Adrenal gland (tissue), 12 donors: ENCODE results near the gene KIT. TPM values are rescaled to one million over a fixed set of nuclear protein-coding genes. Genes with fewer than 3 reads are reported as not detected.

Source experiments
- DNase-seq, 7 donors: peaks; one replicate each; pipeline ENCODE4 v3.0.0-alpha.2; 2019 to 2020
- H3K27ac ChIP-seq, 5 donors: fragments of 200-600 bp; sonication (generic) in 4 of 5; 1 replicate in 3 of 5; 2 replicates in 2 of 5; pipeline versions ENCODE4 v1.5.1 to v1.8.0; 2016 to 2020; ENCODE audit warnings: mild to moderate bottlenecking in 1 of 5
- H3K27me3 ChIP-seq: fragments of 200-600 bp; 2 replicates; pipeline ENCODE4 v1.8.0; 2021
- H3K36me3 ChIP-seq, 2 donors: fragments of 200-600 bp; replicated peaks in 1 of 2; 1 replicate in 1 of 2; 2 replicates in 1 of 2; pipeline versions ENCODE4 v1.5.1 to v1.8.0; 2018 to 2022
- H3K4me1 ChIP-seq, 2 donors: fragments of 200-600 bp; replicated peaks in 1 of 2; 1 replicate in 1 of 2; 2 replicates in 1 of 2; pipeline versions ENCODE4 v1.5.1 to v1.8.0; 2018 to 2021
- H3K4me3 ChIP-seq, 4 donors: fragments of 200-600 bp; sonication (generic) in 3 of 4; one replicate each; pipeline ENCODE4 v1.5.1; 2016 to 2018
- H3K9me3 ChIP-seq, 3 donors: fragments of 200-600 bp; sonication (generic) in 1 of 3; replicated peaks in 1 of 3; 1 replicate in 2 of 3; 2 replicates in 1 of 3; pipeline versions ENCODE4 v1.5.1 to v1.8.0; 2016 to 2021
- POLR2A ChIP-seq, 2 donors: fragments of 450-650 bp; IDR thresholded peaks; one replicate each; pipeline ENCODE4 v1.6.1; 2017; ENCODE audit warnings: antibody characterized with exemption in 2 of 2, mild to moderate bottlenecking in 2 of 2, moderate library complexity in 1 of 2
- WGBS, 4 donors: extraction: QIAGEN DNeasy Blood & Tissue Kit in 2 of 4; methylation state at CpG; one replicate each; pipeline versions ENCODE4 v1.1.5 to v1.1.7; 2013 to 2017; 5-methylcytosine and 5-hydroxymethylcytosine counted together
- intact Hi-C, 2 donors: fragments of 100-400 bp; cut with DNase I; formaldehyde crosslinking; loops; one replicate each; pipeline versions ENCODE4 v1.14.1 to v1.15.0; 2022 to 2023
- polyA plus RNA-seq, 3 donors: library from polyadenylated mRNA; stranded (reverse); fragments of 200-250 nt in 2 of 3; fragments of 350-450 nt in 1 of 3; fragmentation: Illumina TruSeq in 1 of 3; extraction: RNeasy Lipid Tissue Mini Kit (QIAGEN cat#74804) in 1 of 3; gene quantifications; one replicate each; pipeline ENCODE4 v1.2.3, GENCODE V29; 2013 to 2014
- total RNA-seq, 9 donors: library from RNA; depleted of rRNA in 4 of 9; stranded (reverse); fragments of >200 nt in 4 of 9; fragments of 120-200 nt in 1 of 9; fragmentation: NEBNext Ultra II Directional in 1 of 9; extraction: Animal tissue kit (Norgen Biotek cat#: 25700) in 1 of 9; gene quantifications; one replicate each; pipeline versions ENCODE4 v1.1.0 to v1.2.4, GENCODE V29; 2013 to 2023
- TF ChIP-seq, protein P1 (sequence below), 6 experiments: fragments of 450-650 bp in 4 of 6; fragments of 200-600 bp in 2 of 6; sonication (generic) in 1 of 6; IDR thresholded peaks; 1 replicate in 5 of 6; 2 replicates in 1 of 6; pipeline versions ENCODE4 v1.5.1 to v1.8.0; 2016 to 2021; ENCODE audit warnings: antibody characterized with exemption in 6 of 6, mild to moderate bottlenecking in 2 of 6, moderate library complexity in 1 of 6
- donor health status: healthy with polysubstance abuse.
- donor health status: Bipolar disorder and iron deficiency.
- donor health status: DM: yes; HTN: yes; CAD: no.
- donor health status: DM: no; HTN: no; CAD: no.
- donor health status: DM: no; HTN: no; CAD: no.
- donor health status: DM: yes; HTN: yes; CAD: no.

KIT gene
- total and polyA plus RNA-seq, 12 donors = 0.40 to 5.3 (median 1.8) TPM

DNA sequence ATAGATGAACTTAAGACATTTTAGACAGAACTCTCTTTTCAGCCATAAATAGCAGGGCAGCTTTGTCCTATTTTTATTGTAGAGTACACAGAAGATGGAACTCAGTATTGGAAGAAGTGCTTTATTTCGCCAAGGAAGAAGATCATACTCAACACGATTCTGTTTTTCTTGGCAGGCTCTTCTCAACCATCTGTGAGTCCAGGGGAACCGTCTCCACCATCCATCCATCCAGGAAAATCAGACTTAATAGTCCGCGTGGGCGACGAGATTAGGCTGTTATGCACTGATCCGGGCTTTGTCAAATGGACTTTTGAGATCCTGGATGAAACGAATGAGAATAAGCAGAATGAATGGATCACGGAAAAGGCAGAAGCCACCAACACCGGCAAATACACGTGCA is 37.6 kb downstream of the KIT start:
- no peak for DNase-seq
- Histone ChIP-seq H3K27me3 (no peaks in the 10 kb centered on the region), H3K27ac (no peak overlapping the region), H3K4me1 (no peaks in the 10 kb centered on the region), H3K9me3 (no peaks in the 10 kb centered on the region), H3K4me3 (no peak overlapping the region), H3K36me3 (no peaks in the 10 kb centered on the region)
- TF ChIP-seq, protein P1, sequence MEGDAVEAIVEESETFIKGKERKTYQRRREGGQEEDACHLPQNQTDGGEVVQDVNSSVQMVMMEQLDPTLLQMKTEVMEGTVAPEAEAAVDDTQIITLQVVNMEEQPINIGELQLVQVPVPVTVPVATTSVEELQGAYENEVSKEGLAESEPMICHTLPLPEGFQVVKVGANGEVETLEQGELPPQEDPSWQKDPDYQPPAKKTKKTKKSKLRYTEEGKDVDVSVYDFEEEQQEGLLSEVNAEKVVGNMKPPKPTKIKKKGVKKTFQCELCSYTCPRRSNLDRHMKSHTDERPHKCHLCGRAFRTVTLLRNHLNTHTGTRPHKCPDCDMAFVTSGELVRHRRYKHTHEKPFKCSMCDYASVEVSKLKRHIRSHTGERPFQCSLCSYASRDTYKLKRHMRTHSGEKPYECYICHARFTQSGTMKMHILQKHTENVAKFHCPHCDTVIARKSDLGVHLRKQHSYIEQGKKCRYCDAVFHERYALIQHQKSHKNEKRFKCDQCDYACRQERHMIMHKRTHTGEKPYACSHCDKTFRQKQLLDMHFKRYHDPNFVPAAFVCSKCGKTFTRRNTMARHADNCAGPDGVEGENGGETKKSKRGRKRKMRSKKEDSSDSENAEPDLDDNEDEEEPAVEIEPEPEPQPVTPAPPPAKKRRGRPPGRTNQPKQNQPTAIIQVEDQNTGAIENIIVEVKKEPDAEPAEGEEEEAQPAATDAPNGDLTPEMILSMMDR (IDR thresholded peaks at IDR 0.05) = no peak
- TF ChIP-seq POLR2A (IDR thresholded peaks at IDR 0.05) = no peak
- 69 to 83% (median 81%) methylated on average over 12 of the region's 12 CpGs for WGBS, 4 donors
- intact Hi-C loops = no loop called here

DNA sequence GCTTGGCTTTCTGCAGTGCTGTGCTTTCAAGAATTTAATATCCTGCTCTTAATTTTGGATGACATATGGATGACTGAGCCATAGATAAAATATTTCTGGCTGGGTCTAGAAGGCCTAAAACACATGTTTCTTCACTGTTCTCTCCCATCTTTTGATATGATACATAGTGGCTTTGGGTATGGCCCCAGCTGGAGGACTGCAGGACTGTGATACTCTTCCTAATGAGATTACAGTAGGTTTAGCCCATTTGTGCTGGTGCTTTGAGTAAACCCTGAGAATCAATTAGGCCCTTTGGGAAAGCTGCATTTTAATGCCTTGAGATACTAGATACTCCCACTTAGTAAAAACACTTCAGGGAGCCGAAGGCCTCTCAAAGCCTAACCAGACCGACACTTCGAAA is 38.0 kb downstream of the KIT start:
- Histone ChIP-seq H3K4me3 (no peak overlapping the region), H3K27me3 (no peaks in the 10 kb centered on the region), H3K27ac (no peak overlapping the region), H3K4me1 (no peaks in the 10 kb centered on the region), H3K9me3 (no peaks in the 10 kb centered on the region), H3K36me3 (no peaks in the 10 kb centered on the region)
- TF ChIP-seq POLR2A (IDR thresholded peaks at IDR 0.05) = no peak
- TF ChIP-seq, protein P1 (IDR thresholded peaks at IDR 0.05) = no peak
- intact Hi-C loops = no loop called here
- DNase-seq = no peak
- 92 to 96% (median 94%) methylated on average over 3 of the region's 3 CpGs for WGBS, 4 donors

DNA sequence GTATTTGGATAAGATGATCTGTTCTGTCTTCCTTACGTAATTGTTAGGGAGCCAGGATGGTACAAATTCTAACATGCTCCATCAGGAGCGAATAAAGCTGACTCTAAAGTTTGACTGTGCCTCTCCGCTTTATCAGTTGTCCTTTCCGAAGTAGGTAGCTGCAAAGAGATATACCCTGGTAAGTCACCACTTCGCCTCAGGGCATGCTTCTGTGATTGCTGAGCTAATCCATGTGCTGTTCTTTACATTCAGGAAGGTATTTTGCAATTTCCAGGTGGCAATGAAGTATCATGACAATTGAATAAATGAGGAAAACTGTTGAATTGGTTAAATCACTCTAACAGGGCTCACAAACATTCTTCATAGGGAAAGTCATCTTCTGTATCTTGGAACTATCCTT is 38.9 kb downstream of the KIT start:
- Histone ChIP-seq H3K4me3 (no peak overlapping the region), H3K4me1 (no peaks in the 10 kb centered on the region), H3K27ac (no peak overlapping the region), H3K9me3 (no peaks in the 10 kb centered on the region), H3K36me3 (no peaks in the 10 kb centered on the region), H3K27me3 (no peaks in the 10 kb centered on the region)
- DNase-seq = no peak
- no peak for TF ChIP-seq POLR2A (IDR thresholded peaks at IDR 0.05)
- TF ChIP-seq, protein P1 (IDR thresholded peaks at IDR 0.05) = no peak
- 88 to 97% (median 94%) methylated on average over 5 of the region's 5 CpGs for WGBS, 4 donors
- intact Hi-C loops = no loop called here

DNA sequence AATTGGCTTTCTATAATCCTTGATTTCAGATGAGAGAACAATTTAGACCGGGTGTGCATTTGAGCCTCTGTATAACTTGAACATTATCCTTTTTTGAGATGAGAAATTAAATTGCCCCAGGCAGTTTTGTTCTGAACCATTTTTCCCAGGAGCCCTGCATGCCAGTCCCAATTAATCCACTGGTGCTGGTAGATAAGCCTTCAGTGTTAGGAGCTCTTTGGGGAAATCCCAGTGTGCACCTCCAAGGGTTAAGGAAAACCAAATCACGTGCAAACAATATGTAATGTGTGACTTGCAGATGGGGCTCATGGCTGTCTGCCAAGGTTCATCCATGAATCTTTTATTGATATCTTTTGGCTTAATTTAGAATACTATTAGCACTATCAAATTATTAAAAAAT is 43.2 kb downstream of the KIT start:
- Histone ChIP-seq H3K4me3 (no peak overlapping the region), H3K36me3 (no peaks in the 10 kb centered on the region), H3K9me3 (no peaks in the 10 kb centered on the region), H3K27ac (no peak overlapping the region), H3K27me3 (no peaks in the 10 kb centered on the region), H3K4me1 (no peaks in the 10 kb centered on the region)
- WGBS, 4 donors = 8 to 15% (median 13%) methylated on average over 2 of the region's 2 CpGs
- intact Hi-C loops = no loop called here
- no peak for TF ChIP-seq POLR2A (IDR thresholded peaks at IDR 0.05)
- TF ChIP-seq, protein P1 (IDR thresholded peaks at IDR 0.05) = no peak
- DNase-seq = no peak
